Measurements from ENCODE around the gene WDFY3.

GRCh38 chr4:84964995-84965552, 1.4 kb downstream of the WDFY3 start:
- TF ChIP-seq CTCF (IDR thresholded peaks at IDR 0.05) (no peak), POLR2A (IDR thresholded peaks at IDR 0.05) (no peak)

Measured in testis (tissue), 2 donors.